GM21423 (cell line): ENCODE measurements around the gene DSCAML1.

Experiments used
- ATAC-seq: cut with Tn5 transposase; IDR thresholded peaks from one replicate; pipeline ENCODE4 v1.9.1; 2021; ENCODE audit warnings: mild to moderate bottlenecking, moderate library complexity; ENCODE audit not compliant: unreplicated experiment

DSCAML1 gene

GRCh38 chr11:117731722-117732290 lies 65.2 kb downstream of the DSCAML1 start:
- ATAC-seq, result no peak

GRCh38 chr11:117730208-117730800 lies 66.7 kb downstream of the DSCAML1 start:
- ATAC-seq, result no peak

- ATAC-seq, result no peak
Measured at GRCh38 chr11:117725048-117725734, 71.8 kb downstream of the DSCAML1 start.

- no peak for ATAC-seq
Measured at GRCh38 chr11:117724621-117725020, 72.4 kb downstream of the DSCAML1 start.

GRCh38 chr11:117724104-117724503 lies 72.9 kb downstream of the DSCAML1 start:
- no peak for ATAC-seq

GRCh38 chr11:117723277-117724024 lies 73.6 kb downstream of the DSCAML1 start:
- no peak for ATAC-seq

- no peak for ATAC-seq
Measured at GRCh38 chr11:117722082-117722481, 74.9 kb downstream of the DSCAML1 start.

GRCh38 chr11:117720061-117720511 lies 76.9 kb downstream of the DSCAML1 start:
- ATAC-seq, result no peak

- no peak for ATAC-seq
Measured at GRCh38 chr11:117719480-117719879, 77.5 kb downstream of the DSCAML1 start.

- no peak for ATAC-seq
Measured at GRCh38 chr11:117717485-117718314, 79.3 kb downstream of the DSCAML1 start.

GRCh38 chr11:117716521-117717440 lies 80.2 kb downstream of the DSCAML1 start:
- ATAC-seq, result no peak

GRCh38 chr11:117715801-117716200 lies 81.2 kb downstream of the DSCAML1 start:
- no peak for ATAC-seq

- no peak for ATAC-seq
Measured at GRCh38 chr11:117713538-117713991, 83.5 kb downstream of the DSCAML1 start.

- ATAC-seq, result no peak
Measured at GRCh38 chr11:117712530-117712929, 84.5 kb downstream of the DSCAML1 start.

GRCh38 chr11:117711331-117711730 lies 85.7 kb downstream of the DSCAML1 start:
- ATAC-seq, result no peak

GRCh38 chr11:117710211-117710610 lies 86.8 kb downstream of the DSCAML1 start:
- no peak for ATAC-seq

- no peak for ATAC-seq
Measured at GRCh38 chr11:117706322-117706814, 90.6 kb downstream of the DSCAML1 start.

GRCh38 chr11:117705866-117706265 lies 91.2 kb downstream of the DSCAML1 start:
- no peak for ATAC-seq

- ATAC-seq, result no peak
Measured at GRCh38 chr11:117704395-117705100, 92.5 kb downstream of the DSCAML1 start.
